KMS-11 (cell line): Measurements from ENCODE around the gene RXFP2.

Source experiments
- H2AFZ ChIP-seq: fragments of 200-600 bp; sonication (generic); 2 replicates; pipeline ENCODE4 v1.6.1; 2016; ENCODE audit warnings: antibody characterized with exemption, mixed run types, low read depth
- H3K27ac ChIP-seq: fragments of 200-600 bp; sonication (generic); 2 replicates; pipeline ENCODE4 v1.6.1; 2016; ENCODE audit warnings: mild to moderate bottlenecking, mixed run types
- H3K27me3 ChIP-seq: fragments of 200-600 bp; sonication (generic); 2 replicates; pipeline ENCODE4 v1.6.1; 2017; ENCODE audit warnings: mild to moderate bottlenecking, low read depth, mixed run types, moderate library complexity; ENCODE audit not compliant: insufficient read depth
- H3K36me3 ChIP-seq: fragments of 200-600 bp; sonication (generic); 2 replicates; pipeline ENCODE4 v1.6.1; 2017; ENCODE audit warnings: mild to moderate bottlenecking, mixed run types; ENCODE audit not compliant: insufficient read depth
- H3K4me1 ChIP-seq: fragments of 200-600 bp; sonication (generic); 2 replicates; pipeline ENCODE4 v1.6.1; 2016; ENCODE audit warnings: mild to moderate bottlenecking, low read depth, mixed run types; ENCODE audit not compliant: poor library complexity, severe bottlenecking
- H3K4me2 ChIP-seq: fragments of 200-600 bp; sonication (generic); 2 replicates; pipeline ENCODE4 v1.7.0; 2016; ENCODE audit warnings: mild to moderate bottlenecking, mixed run types
- H3K4me3 ChIP-seq: fragments of 200-600 bp; sonication (generic); IDR thresholded peaks from 2 replicates; pipeline ENCODE4 v1.6.1; 2017; ENCODE audit warnings: low read depth, low read length, mixed read lengths; ENCODE audit not compliant: insufficient read depth
- H3K79me2 ChIP-seq: fragments of 200-600 bp; sonication (generic); 2 replicates; pipeline ENCODE4 v1.6.1; 2016; ENCODE audit warnings: low read depth, mixed run types; ENCODE audit not compliant: insufficient read depth
- H3K9ac ChIP-seq: fragments of 200-600 bp; sonication (generic); 2 replicates; pipeline ENCODE4 v1.6.1; 2016; ENCODE audit warnings: mild to moderate bottlenecking, mixed run types
- H4K20me1 ChIP-seq: fragments of 200-600 bp; sonication (generic); 2 replicates; pipeline ENCODE4 v1.6.1; 2016; ENCODE audit warnings: mild to moderate bottlenecking, mixed run types; ENCODE audit not compliant: insufficient read depth
- TF ChIP-seq, protein P1 (sequence below): fragments of 200-600 bp; sonication (generic); conservative IDR thresholded peaks from 2 replicates; pipeline ENCODE4 v1.6.1; 2017; ENCODE audit warnings: low read depth, mild to moderate bottlenecking, antibody characterized with exemption, low read length, moderate library complexity, mixed read lengths

The RXFP2 gene, protein sequence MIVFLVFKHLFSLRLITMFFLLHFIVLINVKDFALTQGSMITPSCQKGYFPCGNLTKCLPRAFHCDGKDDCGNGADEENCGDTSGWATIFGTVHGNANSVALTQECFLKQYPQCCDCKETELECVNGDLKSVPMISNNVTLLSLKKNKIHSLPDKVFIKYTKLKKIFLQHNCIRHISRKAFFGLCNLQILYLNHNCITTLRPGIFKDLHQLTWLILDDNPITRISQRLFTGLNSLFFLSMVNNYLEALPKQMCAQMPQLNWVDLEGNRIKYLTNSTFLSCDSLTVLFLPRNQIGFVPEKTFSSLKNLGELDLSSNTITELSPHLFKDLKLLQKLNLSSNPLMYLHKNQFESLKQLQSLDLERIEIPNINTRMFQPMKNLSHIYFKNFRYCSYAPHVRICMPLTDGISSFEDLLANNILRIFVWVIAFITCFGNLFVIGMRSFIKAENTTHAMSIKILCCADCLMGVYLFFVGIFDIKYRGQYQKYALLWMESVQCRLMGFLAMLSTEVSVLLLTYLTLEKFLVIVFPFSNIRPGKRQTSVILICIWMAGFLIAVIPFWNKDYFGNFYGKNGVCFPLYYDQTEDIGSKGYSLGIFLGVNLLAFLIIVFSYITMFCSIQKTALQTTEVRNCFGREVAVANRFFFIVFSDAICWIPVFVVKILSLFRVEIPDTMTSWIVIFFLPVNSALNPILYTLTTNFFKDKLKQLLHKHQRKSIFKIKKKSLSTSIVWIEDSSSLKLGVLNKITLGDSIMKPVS

DNA sequence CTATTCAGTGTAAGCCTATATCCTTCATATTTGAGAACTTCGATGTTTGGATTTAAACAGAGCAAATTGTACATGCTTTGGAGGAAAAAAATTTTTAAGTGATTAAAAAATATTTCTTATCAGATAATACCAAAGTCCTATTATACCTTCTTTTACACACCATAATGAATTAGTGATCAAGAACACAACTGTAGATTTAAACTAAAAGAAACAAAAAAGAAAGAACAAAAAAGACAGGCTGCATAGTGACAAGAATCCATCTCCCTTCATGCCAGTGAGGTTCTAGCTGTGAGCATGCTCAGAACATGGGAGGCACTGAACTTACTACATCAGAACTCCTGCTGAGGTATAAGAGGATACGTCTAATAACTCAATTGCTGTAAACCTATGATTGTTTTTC is at the start of gene RXFP2:
Gene RXFP2 (plus strand): TSS at position 301 of the 400 bp plus-strand sequence. CDS start 87 bp downstream, at position 388.
- TF ChIP-seq, protein P1, sequence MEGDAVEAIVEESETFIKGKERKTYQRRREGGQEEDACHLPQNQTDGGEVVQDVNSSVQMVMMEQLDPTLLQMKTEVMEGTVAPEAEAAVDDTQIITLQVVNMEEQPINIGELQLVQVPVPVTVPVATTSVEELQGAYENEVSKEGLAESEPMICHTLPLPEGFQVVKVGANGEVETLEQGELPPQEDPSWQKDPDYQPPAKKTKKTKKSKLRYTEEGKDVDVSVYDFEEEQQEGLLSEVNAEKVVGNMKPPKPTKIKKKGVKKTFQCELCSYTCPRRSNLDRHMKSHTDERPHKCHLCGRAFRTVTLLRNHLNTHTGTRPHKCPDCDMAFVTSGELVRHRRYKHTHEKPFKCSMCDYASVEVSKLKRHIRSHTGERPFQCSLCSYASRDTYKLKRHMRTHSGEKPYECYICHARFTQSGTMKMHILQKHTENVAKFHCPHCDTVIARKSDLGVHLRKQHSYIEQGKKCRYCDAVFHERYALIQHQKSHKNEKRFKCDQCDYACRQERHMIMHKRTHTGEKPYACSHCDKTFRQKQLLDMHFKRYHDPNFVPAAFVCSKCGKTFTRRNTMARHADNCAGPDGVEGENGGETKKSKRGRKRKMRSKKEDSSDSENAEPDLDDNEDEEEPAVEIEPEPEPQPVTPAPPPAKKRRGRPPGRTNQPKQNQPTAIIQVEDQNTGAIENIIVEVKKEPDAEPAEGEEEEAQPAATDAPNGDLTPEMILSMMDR, result no peak
- no peak within 1 kb of the TSS for H3K27ac ChIP-seq
- no peaks in the 10 kb centered on the region for H4K20me1 ChIP-seq
- no peaks in the 10 kb centered on the region for H3K27me3 ChIP-seq
- no peaks in the 10 kb centered on the region for H3K79me2 ChIP-seq
- H3K4me1 ChIP-seq, result peaks cover 4% of the 10 kb centered on the region
- no peak within 1 kb of the TSS for H3K9ac ChIP-seq
- no peak within 1 kb of the TSS for H3K4me2 ChIP-seq
- no peaks in the 10 kb centered on the region for H3K36me3 ChIP-seq
- H3K4me3 ChIP-seq, result no peak within 1 kb of the TSS
- no peak within 1 kb of the TSS for H2AFZ ChIP-seq

DNA sequence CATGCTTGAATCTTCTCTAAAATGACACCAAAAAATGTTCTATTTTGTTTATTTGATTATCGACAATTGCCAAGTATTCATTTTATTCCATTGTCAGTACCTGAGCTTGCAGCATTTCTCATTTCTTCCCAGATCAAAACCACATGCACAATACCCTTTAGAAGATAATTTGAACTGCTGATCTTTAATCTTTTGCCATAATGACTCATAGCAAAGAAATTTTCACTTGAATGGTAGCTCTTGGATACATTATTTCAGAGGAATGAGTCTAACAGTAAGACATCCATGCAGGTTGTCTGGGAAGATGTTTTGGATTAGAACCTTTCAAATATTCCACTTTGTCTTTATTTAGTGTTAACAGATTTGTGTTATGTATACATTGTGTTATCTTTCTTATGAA is 42.0 kb upstream of the RXFP2 start:
- Histone ChIP-seq H3K4me3 (no peak overlapping the region), H2AFZ (no peak overlapping the region), H4K20me1 (no peaks in the 10 kb centered on the region), H3K4me2 (no peak overlapping the region), H3K9ac (no peak overlapping the region), H3K27ac (no peak overlapping the region), H3K36me3 (no peaks in the 10 kb centered on the region), H3K4me1 (no peaks in the 10 kb centered on the region), H3K79me2 (no peaks in the 10 kb centered on the region), H3K27me3 (no peaks in the 10 kb centered on the region)
- TF ChIP-seq, protein P1, result no peak

DNA sequence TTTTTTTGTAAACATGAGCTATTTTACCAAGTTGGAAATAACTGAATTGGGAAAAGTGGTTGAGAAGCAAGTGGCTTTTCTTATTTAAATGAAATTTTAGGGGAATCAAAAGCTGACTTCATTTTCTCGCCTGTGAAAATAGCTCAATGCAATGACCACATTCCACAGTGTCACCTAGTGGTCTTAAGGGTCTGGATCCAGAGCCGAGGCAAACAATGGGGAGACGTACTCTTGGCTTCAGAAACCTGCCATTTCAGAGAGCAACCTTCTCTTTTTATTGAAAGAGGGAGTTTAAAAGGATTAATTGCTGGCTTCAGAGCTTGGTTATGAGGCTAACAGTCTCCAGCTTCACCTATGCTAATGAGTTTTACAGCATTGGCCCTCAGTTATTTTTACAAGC is 39.7 kb upstream of the RXFP2 start:
- H3K27ac ChIP-seq, result no peak overlapping the region
- H3K36me3 ChIP-seq, result no peaks in the 10 kb centered on the region
- H3K79me2 ChIP-seq, result no peaks in the 10 kb centered on the region
- no peak overlapping the region for H3K4me2 ChIP-seq
- H2AFZ ChIP-seq, result no peak overlapping the region
- H3K9ac ChIP-seq, result no peak overlapping the region
- TF ChIP-seq, protein P1, result no peak
- no peaks in the 10 kb centered on the region for H3K27me3 ChIP-seq
- H4K20me1 ChIP-seq, result no peaks in the 10 kb centered on the region
- H3K4me1 ChIP-seq, result no peaks in the 10 kb centered on the region
- no peak overlapping the region for H3K4me3 ChIP-seq

DNA sequence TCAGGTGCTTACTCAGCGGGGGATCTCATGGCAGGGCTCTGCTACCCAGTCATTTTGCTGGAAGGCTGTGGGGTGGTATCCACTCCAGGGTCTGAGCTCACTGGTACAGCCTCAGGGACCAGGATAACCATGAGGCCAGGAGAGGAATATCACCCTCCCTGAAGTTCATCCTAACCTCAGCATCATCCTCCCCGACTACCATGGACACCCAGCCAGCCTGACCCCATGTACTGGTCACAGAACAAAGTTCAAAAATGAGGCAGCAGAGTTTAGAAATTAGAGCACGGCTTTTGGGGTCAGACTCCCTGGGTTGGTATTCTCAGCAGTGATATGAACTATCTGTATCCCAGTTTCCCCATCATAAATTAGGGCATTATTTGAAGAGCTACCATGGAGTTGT is 35.5 kb upstream of the RXFP2 start:
- Histone ChIP-seq H3K9ac (no peak overlapping the region), H3K27me3 (no peaks in the 10 kb centered on the region), H3K4me1 (no peaks in the 10 kb centered on the region), H4K20me1 (no peaks in the 10 kb centered on the region), H2AFZ (no peak overlapping the region), H3K79me2 (no peaks in the 10 kb centered on the region), H3K4me2 (no peak overlapping the region), H3K27ac (no peak overlapping the region), H3K4me3 (no peak overlapping the region), H3K36me3 (no peaks in the 10 kb centered on the region)
- TF ChIP-seq, protein P1, result no peak
